ENCODE results near the gene NECTIN2. TPM values are rescaled to one million over a fixed set of nuclear protein-coding genes. Genes with fewer than 3 reads are reported as not detected.

Gene NECTIN2
- total RNA-seq, 1 donor from 2014 or later = 54.2 TPM

- H3K27ac ChIP-seq = no peak overlapping the region
- H3K36me3 Mint-ChIP-seq = peaks cover 2% of the 10 kb centered on the region
- H3K4me3 Mint-ChIP-seq = peak overlapping the region; percentile 81
- no peaks in the 10 kb centered on the region for H3K9me3 Mint-ChIP-seq
- H3K27ac Mint-ChIP-seq = no peak overlapping the region
- peak overlapping the region; percentile 99 for H3K4me2 ChIP-seq
- no peaks in the 10 kb centered on the region for H3K36me3 ChIP-seq
- no peaks in the 10 kb centered on the region for H4K20me1 ChIP-seq (ENCODE audit: low read depth)
- H3K4me1 ChIP-seq = peaks cover 22% of the 10 kb centered on the region
- H3F3A ChIP-seq (ENCODE audit: low read depth) = peaks cover 27% of the 10 kb centered on the region
- peaks cover 6% of the 10 kb centered on the region for H3K27me3 ChIP-seq
- DNase-seq (ENCODE audit: low spot score) = no peak
- H3K9ac ChIP-seq = peak overlapping the region; percentile 48
- H3K9me3 ChIP-seq (ENCODE audit: low read depth) = no peaks in the 10 kb centered on the region
- H3K79me2 ChIP-seq (ENCODE audit: low read depth) = no peaks in the 10 kb centered on the region
- peak overlapping the region; percentile 61 for H2AFZ ChIP-seq (replicated peaks)
- peak overlapping the region; percentile 76 for H3K4me3 ChIP-seq
- peaks cover 19% of the 10 kb centered on the region for H3K27me3 Mint-ChIP-seq (ENCODE audit: insufficient read depth, low read depth)
- H3K4me1 Mint-ChIP-seq = peaks cover 50% of the 10 kb centered on the region
- TF ChIP-seq EZH2 (IDR thresholded peaks at IDR 0.05) (no peak), EZH2phosphoT487 (IDR thresholded peaks at IDR 0.05) (no peak), CTCF (IDR thresholded peaks at IDR 0.05) (no peak)
These were observed 36.4 kb upstream of the NECTIN2 start for GRCh38 chr19:44809577-44810233.

GRCh38 chr19:44810234-44811121 is 35.6 kb upstream of the NECTIN2 start:
- Histone ChIP-seq H3K4me1 (peaks cover 22% of the 10 kb centered on the region), H2AFZ (replicated peaks) (no peak overlapping the region), H3K27ac (no peak overlapping the region), H3K4me3 (no peak overlapping the region), H3K4me2 (peak overlapping the region; percentile 99), H4K20me1 (ENCODE audit: low read depth) (no peaks in the 10 kb centered on the region), H3K79me2 (ENCODE audit: low read depth) (no peaks in the 10 kb centered on the region), H3K9me3 (ENCODE audit: low read depth) (no peaks in the 10 kb centered on the region), H3K27me3 (peaks cover 6% of the 10 kb centered on the region), H3K9ac (no peak overlapping the region), H3F3A (ENCODE audit: low read depth) (peaks cover 27% of the 10 kb centered on the region), H3K36me3 (no peaks in the 10 kb centered on the region)
- peak; percentile 39 for DNase-seq (ENCODE audit: low spot score)
- H3K36me3 Mint-ChIP-seq = peaks cover 2% of the 10 kb centered on the region
- peaks cover 50% of the 10 kb centered on the region for H3K4me1 Mint-ChIP-seq
- H3K27ac Mint-ChIP-seq = no peak overlapping the region
- TF ChIP-seq EZH2phosphoT487 (IDR thresholded peaks at IDR 0.05) (no peak), CTCF (IDR thresholded peaks at IDR 0.05) (no peak)
- H3K9me3 Mint-ChIP-seq = no peaks in the 10 kb centered on the region
- H3K27me3 Mint-ChIP-seq (ENCODE audit: insufficient read depth, low read depth) = peaks cover 19% of the 10 kb centered on the region
- peak overlapping the region; percentile 38 for H3K4me3 Mint-ChIP-seq

GRCh38 chr19:44811122-44811419 is 35.0 kb upstream of the NECTIN2 start:
- no peak overlapping the region for H3K4me2 ChIP-seq
- H3K27ac Mint-ChIP-seq = no peak overlapping the region
- no peak overlapping the region for H2AFZ ChIP-seq (replicated peaks)
- TF ChIP-seq CTCF (IDR thresholded peaks at IDR 0.05) (no peak), EZH2 (IDR thresholded peaks at IDR 0.05) (no peak), EZH2phosphoT487 (IDR thresholded peaks at IDR 0.05) (no peak)
- H3K27ac ChIP-seq = no peak overlapping the region
- no peak overlapping the region for H3K4me3 Mint-ChIP-seq
- H3K4me3 ChIP-seq = no peak overlapping the region
- H3K27me3 ChIP-seq = peaks cover 6% of the 10 kb centered on the region
- H3K36me3 ChIP-seq = no peaks in the 10 kb centered on the region
- no peak for DNase-seq (ENCODE audit: low spot score)
- peaks cover 50% of the 10 kb centered on the region for H3K4me1 Mint-ChIP-seq
- H3K36me3 Mint-ChIP-seq = peaks cover 2% of the 10 kb centered on the region
- H3K9me3 Mint-ChIP-seq = no peaks in the 10 kb centered on the region
- peaks cover 19% of the 10 kb centered on the region for H3K27me3 Mint-ChIP-seq (ENCODE audit: insufficient read depth, low read depth)
- H3K4me1 ChIP-seq = peaks cover 22% of the 10 kb centered on the region
- no peaks in the 10 kb centered on the region for H4K20me1 ChIP-seq (ENCODE audit: low read depth)
- H3K9me3 ChIP-seq (ENCODE audit: low read depth) = no peaks in the 10 kb centered on the region
- no peaks in the 10 kb centered on the region for H3K79me2 ChIP-seq (ENCODE audit: low read depth)
- no peak overlapping the region for H3K9ac ChIP-seq
- H3F3A ChIP-seq (ENCODE audit: low read depth) = peaks cover 27% of the 10 kb centered on the region
